Forelimb muscle (tissue), 1 donor: ENCODE results near the gene FCHSD1. TPM values are rescaled to one million over a fixed set of nuclear protein-coding genes. Genes with fewer than 3 reads are reported as not detected.

Experiments
- polyA plus RNA-seq: library from polyadenylated mRNA; unstranded; fragments of 120-200 nt; gene quantifications from one replicate; pipeline ENCODE4 v1.2.1, GENCODE V29; 2013; ENCODE audit not compliant: insufficient read length

FCHSD1 gene
- polyA plus RNA-seq, 1 donor: 6.5 TPM

Other genes with a start within 250 kb of the FCHSD1 start
- gene PCDHGA9, start 248.6 kb downstream of the FCHSD1 start, polyA plus RNA-seq: 3.3 TPM
- 3.5 TPM for gene PCDHGB6, start 243.4 kb downstream of the FCHSD1 start, polyA plus RNA-seq
- 1.4 TPM for gene PCDHGA10, start 238.4 kb downstream of the FCHSD1 start, polyA plus RNA-seq
- 7.0 TPM for gene PCDHGB7, start 233.7 kb downstream of the FCHSD1 start, polyA plus RNA-seq
- 2.7 TPM for gene PCDHGA11, start 230.4 kb downstream of the FCHSD1 start, polyA plus RNA-seq
- gene PCDHGA12, start 220.9 kb downstream of the FCHSD1 start, polyA plus RNA-seq: 1.7 TPM
- gene PCDHGC3, start 175.5 kb downstream of the FCHSD1 start, polyA plus RNA-seq: 83.8 TPM
- gene PCDHGC4, start 166.4 kb downstream of the FCHSD1 start, polyA plus RNA-seq: 1.8 TPM
- gene PCDHGC5, start 162.3 kb downstream of the FCHSD1 start, polyA plus RNA-seq: 0.78 TPM
- 20.1 TPM for gene DIAPH1, start 32.4 kb downstream of the FCHSD1 start, polyA plus RNA-seq
- gene HDAC3, start 14.6 kb downstream of the FCHSD1 start, polyA plus RNA-seq: 47.7 TPM
- 0.15 TPM for gene RELL2, start 14.4 kb downstream of the FCHSD1 start, polyA plus RNA-seq
- gene ARAP3, start 30.8 kb upstream of the FCHSD1 start, polyA plus RNA-seq: 13.0 TPM
- 13.6 TPM for gene PCDH1, start 227.0 kb upstream of the FCHSD1 start, polyA plus RNA-seq